ENCODE measurements around the gene MYO18B. TPM values are rescaled to one million over a fixed set of nuclear protein-coding genes. Genes with fewer than 3 reads are reported as not detected.

The MYO18B gene
- total RNA-seq, 1 experiment from 2014 or later = 0.05 TPM

GRCh38 chr22:25941365-25941960 lies 199.5 kb downstream of the MYO18B start:
- Histone ChIP-seq H3K27me3 (ENCODE audit: insufficient read depth, low read length) (peaks cover 44% of the 10 kb centered on the region), H3K9ac (ENCODE audit: low read length) (no peak overlapping the region), H3K79me2 (ENCODE audit: insufficient read depth, low read length) (no peaks in the 10 kb centered on the region), H3K27ac (ENCODE audit: low read depth, low read length) (no peak overlapping the region), H3K9me2 (ENCODE audit: insufficient read depth) (no peaks in the 10 kb centered on the region), H3K4me3 (replicated peaks in 1 of 2; ENCODE audit: low read depth in 1 of 2, low read length in 2 of 2) (no peak overlapping the region), H4K20me1 (ENCODE audit: insufficient read depth) (no peaks in the 10 kb centered on the region), H2AFZ (ENCODE audit: low read depth, low read length, poor library complexity, severe bottlenecking) (no peak overlapping the region), H3K9me3 (ENCODE audit: control insufficient read depth in 1 of 2, insufficient read depth in 1 of 2, low read depth in 1 of 2, low read length in 2 of 2) (no peaks in the 10 kb centered on the region), H3K4me2 (ENCODE audit: low read length) (no peak overlapping the region), H3K4me1 (ENCODE audit: control insufficient read depth in 1 of 2, insufficient read depth in 2 of 2, low read length in 2 of 2) (no peaks in the 10 kb centered on the region), H3K36me3 (ENCODE audit: control insufficient read depth in 1 of 2, insufficient read depth in 2 of 2, low read length in 2 of 2) (no peaks in the 10 kb centered on the region)
- BruUV-seq (replicated peaks) = no TSS peak
- no peak for ATAC-seq
- ChIA-PET CTCF (no interaction called here), RAD21 (ENCODE audit: low non-redundant PET in 1 of 2, low total read pairs in 2 of 2, uncharacterized antibody in 2 of 2, unreplicated experiment in 2 of 2) (no interaction called here), POLR2A (no interaction called here)
- intact Hi-C loops (cut with micrococcal nuclease) = no loop called here
- no peak for DNase-seq (ENCODE audit: low read depth, low spot score)
- TF ChIP-seq EZH2phosphoT487 (IDR thresholded peaks at IDR 0.05; ENCODE audit: borderline replicate concordance) (no peak), POLR2A (IDR thresholded peaks at IDR 0.05; ENCODE audit: borderline replicate concordance, extremely low read depth, insufficient read depth, insufficient read length) (no peak), SIN3A (IDR thresholded peaks at IDR 0.05; ENCODE audit: low read depth) (no peak), CEBPB (IDR thresholded peaks at IDR 0.05; ENCODE audit: low read depth) (no peak)

GRCh38 chr22:25942115-25942855 lies 200.3 kb downstream of the MYO18B start:
- POLR2A ChIA-PET = no interaction called here
- no peaks in the 10 kb centered on the region for H3K9me2 ChIP-seq (ENCODE audit: insufficient read depth)
- H4K20me1 ChIP-seq (ENCODE audit: insufficient read depth) = no peaks in the 10 kb centered on the region
- no peak for DNase-seq (ENCODE audit: low read depth, low spot score)
- TF ChIP-seq, protein P1, sequence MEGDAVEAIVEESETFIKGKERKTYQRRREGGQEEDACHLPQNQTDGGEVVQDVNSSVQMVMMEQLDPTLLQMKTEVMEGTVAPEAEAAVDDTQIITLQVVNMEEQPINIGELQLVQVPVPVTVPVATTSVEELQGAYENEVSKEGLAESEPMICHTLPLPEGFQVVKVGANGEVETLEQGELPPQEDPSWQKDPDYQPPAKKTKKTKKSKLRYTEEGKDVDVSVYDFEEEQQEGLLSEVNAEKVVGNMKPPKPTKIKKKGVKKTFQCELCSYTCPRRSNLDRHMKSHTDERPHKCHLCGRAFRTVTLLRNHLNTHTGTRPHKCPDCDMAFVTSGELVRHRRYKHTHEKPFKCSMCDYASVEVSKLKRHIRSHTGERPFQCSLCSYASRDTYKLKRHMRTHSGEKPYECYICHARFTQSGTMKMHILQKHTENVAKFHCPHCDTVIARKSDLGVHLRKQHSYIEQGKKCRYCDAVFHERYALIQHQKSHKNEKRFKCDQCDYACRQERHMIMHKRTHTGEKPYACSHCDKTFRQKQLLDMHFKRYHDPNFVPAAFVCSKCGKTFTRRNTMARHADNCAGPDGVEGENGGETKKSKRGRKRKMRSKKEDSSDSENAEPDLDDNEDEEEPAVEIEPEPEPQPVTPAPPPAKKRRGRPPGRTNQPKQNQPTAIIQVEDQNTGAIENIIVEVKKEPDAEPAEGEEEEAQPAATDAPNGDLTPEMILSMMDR (IDR thresholded peaks at IDR 0.05 in 2 of 3, conservative IDR thresholded peaks at IDR 0.05 in 1 of 3; ENCODE audit: borderline replicate concordance in 1 of 3, insufficient read depth in 1 of 3, low read depth in 2 of 3, low read length in 2 of 3) = no peak
- no peak for TF ChIP-seq RAD21 (IDR thresholded peaks at IDR 0.05; ENCODE audit: low read depth)
- TF ChIP-seq POLR2A (IDR thresholded peaks at IDR 0.05; ENCODE audit: borderline replicate concordance, extremely low read depth, insufficient read depth, insufficient read length) = no peak
- TF ChIP-seq ELF1 (IDR thresholded peaks at IDR 0.05; ENCODE audit: borderline replicate concordance, low read depth) = no peak
- no TSS peak for BruUV-seq (replicated peaks)
- ATAC-seq = no peak
- no peak overlapping the region for H3K9ac ChIP-seq (ENCODE audit: low read length)
- no peak overlapping the region for H3K4me3 ChIP-seq (replicated peaks in 1 of 2; ENCODE audit: low read depth in 1 of 2, low read length in 2 of 2)
- RAD21 ChIA-PET (ENCODE audit: low non-redundant PET in 1 of 2, low total read pairs in 2 of 2, uncharacterized antibody in 2 of 2, unreplicated experiment in 2 of 2) = no interaction called here
- CTCF ChIA-PET = no interaction called here
- H3K27ac ChIP-seq (ENCODE audit: low read depth, low read length) = no peak overlapping the region
- no peaks in the 10 kb centered on the region for H3K9me3 ChIP-seq (ENCODE audit: control insufficient read depth in 1 of 2, insufficient read depth in 1 of 2, low read depth in 1 of 2, low read length in 2 of 2)
- no peaks in the 10 kb centered on the region for H3K79me2 ChIP-seq (ENCODE audit: insufficient read depth, low read length)
- peaks cover 40% of the 10 kb centered on the region for H3K27me3 ChIP-seq (ENCODE audit: insufficient read depth, low read length)
- intact Hi-C loops (cut with micrococcal nuclease) = no loop called here
- H3K4me1 ChIP-seq (ENCODE audit: control insufficient read depth in 1 of 2, insufficient read depth in 2 of 2, low read length in 2 of 2) = no peaks in the 10 kb centered on the region
- no peaks in the 10 kb centered on the region for H3K36me3 ChIP-seq (ENCODE audit: control insufficient read depth in 1 of 2, insufficient read depth in 2 of 2, low read length in 2 of 2)
- H3K4me2 ChIP-seq (ENCODE audit: low read length) = no peak overlapping the region
- H2AFZ ChIP-seq (ENCODE audit: low read depth, low read length, poor library complexity, severe bottlenecking) = no peak overlapping the region
